Ammon's horn (tissue), 1 donor: ENCODE results near the gene GPRC5B.
A peak's percentile ranks its signal among the peaks of the same experiment; 100 is the strongest.

Source experiments
- DNase-seq: peaks from one replicate; pipeline ENCODE4 v3.0.0-alpha.2; 2016; ENCODE audit warnings: low spot score

GPRC5B gene

DNA sequence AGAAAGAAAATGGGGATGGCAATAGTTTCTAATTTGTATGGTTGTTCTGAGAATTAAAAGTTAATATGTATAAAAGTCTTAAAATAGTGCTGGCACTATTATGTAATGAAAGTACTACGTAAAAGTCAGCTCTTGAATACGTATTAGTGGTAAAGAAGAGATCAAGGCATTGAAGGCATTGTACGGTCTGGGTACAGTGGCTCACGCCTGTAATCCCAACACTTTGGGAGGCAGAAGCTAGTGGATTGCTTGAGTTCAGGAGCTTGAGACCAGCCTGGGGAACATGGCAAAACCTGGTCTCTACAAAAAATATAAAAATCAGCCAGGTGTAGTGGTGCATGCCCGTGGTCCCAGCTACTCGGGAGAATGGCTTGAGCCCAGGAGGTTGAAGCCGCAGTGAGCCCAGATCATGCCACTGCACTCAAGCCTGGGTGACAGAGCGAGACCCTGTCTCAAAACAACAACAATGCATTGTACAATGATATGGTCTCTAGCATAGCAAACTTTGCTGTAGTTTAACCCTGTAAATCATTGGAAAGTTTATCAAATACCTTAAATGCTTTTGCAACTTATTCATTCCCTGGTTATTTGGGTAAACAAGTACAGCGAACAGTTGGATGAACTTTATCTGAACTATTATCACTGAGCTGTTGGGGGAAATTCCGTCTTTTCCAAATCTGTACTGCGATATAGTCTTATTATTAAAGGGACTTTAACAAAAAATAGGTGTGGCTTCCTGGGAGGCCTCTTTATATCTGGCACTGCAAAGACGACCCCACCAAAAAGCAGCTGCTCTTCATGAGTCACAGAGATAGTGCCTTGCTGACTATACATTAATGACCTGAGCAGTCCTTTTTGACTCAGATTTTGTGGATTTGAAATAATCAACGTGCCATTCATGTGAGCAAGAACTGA, 73.6 kb downstream of the GPRC5B start:
- no peak for DNase-seq

DNA sequence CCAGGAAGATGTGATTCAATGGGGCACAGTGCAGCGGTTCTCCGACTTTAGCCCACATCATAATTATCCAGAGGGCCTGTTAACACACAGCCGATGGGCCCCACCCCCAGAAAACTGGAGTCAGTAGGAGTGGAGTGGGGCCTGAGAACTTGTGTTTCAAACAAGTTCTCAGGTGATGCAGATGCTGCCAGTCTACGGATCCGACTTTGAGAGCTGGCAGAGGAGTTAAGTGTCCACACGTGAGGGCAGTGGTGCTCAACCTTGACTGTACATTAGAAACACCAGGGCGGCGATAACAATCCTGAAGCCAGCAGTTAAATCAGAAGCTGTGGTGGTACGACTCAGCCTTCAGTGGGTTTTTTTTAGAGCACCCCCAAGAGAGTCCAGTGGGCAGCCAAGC, 75.0 kb downstream of the GPRC5B start:
- DNase-seq: no peak

GRCh38 chr16:19809121-19809635, 75.5 kb downstream of the GPRC5B start:
- peak; percentile 35 for DNase-seq

DNA sequence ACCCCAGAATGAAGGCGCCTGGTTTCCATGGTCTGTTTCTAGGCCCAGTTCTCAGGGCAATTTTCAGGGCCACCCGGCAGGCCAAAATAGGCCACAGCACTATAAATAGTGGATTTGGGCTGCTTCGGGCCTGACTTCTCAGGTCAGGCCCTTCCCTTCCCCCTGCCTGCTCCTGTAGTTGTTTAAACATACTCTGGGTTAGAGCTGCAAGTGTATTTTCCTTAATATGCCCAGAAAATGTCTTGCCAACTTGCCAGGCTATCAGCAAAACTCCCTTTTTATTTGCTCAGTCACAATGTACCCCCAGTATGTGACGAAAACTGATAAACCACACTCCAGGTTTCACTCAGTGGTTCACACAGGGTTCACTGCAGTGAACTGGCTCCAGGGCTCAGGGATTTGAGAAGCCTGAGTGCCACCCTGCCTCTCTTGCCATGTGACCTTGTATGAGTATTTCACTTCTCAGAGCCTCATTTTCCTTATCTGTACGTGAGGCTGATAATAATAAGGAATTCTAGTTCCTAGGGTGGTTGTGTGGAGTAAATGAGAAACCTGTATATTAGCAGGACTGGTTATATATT, 76.5 kb downstream of the GPRC5B start:
- peak; percentile 59 for DNase-seq
